SK-N-SH (cell line): ENCODE data around the gene GLCE.

Experiments
- CHD2 ChIP-seq: fragments of 150-350 bp; IDR thresholded peaks from 2 replicates; pipeline ENCODE4 v1.6.1; 2018; ENCODE audit warnings: low read length; ENCODE audit not compliant: partially characterized antibody
- CTCF ChIP-seq: fragments of 200-600 bp; sonication (generic); IDR thresholded peaks from 2 replicates; pipeline ENCODE4 v1.6.1; 2017; ENCODE audit warnings: antibody characterized with exemption, mild to moderate bottlenecking, moderate library complexity
- EP300 ChIP-seq, 2 experiments: IDR thresholded peaks; 2 replicates each; pipeline versions ENCODE4 v1.4.0 to v1.6.1; 2012; ENCODE audit warnings: borderline replicate concordance in 1 of 2, low read depth in 1 of 2, low read length in 1 of 2
- FOXJ3 ChIP-seq: sonication (generic); formaldehyde crosslinking; IDR thresholded peaks from 2 replicates; pipeline ENCODE4 v1.5.1; 2020; ENCODE audit warnings: mild to moderate bottlenecking, missing genetic modification reagents
- JUND ChIP-seq: IDR thresholded peaks from 2 replicates; pipeline ENCODE4 v1.4.0; 2012
- MEF2A ChIP-seq: IDR thresholded peaks from 2 replicates; pipeline ENCODE4 v1.4.0; 2012; ENCODE audit warnings: low read depth, borderline replicate concordance
- POLR2AphosphoS5 ChIP-seq: IDR thresholded peaks from 2 replicates; pipeline ENCODE4 v1.6.1; 2012; ENCODE audit warnings: low read depth, low read length
- REST ChIP-seq: IDR thresholded peaks from 2 replicates; pipeline ENCODE4 v1.6.1; 2012; ENCODE audit warnings: mild to moderate bottlenecking, low read depth, low read length, moderate library complexity
- RFX5 ChIP-seq: IDR thresholded peaks from 2 replicates; pipeline ENCODE4 v1.6.1; 2012; ENCODE audit warnings: mild to moderate bottlenecking, improper control_type of control experiment, low read length
- RXRA ChIP-seq: IDR thresholded peaks from 2 replicates; pipeline ENCODE4 v1.4.0; 2012; ENCODE audit warnings: low read depth, mild to moderate bottlenecking, borderline replicate concordance
- SMC3 ChIP-seq: IDR thresholded peaks from 2 replicates; pipeline ENCODE4 v1.6.1; 2012; ENCODE audit warnings: low read depth, low read length, improper control_type of control experiment
- TAF1 ChIP-seq: IDR thresholded peaks from 2 replicates; pipeline ENCODE4 v1.6.1; 2012; ENCODE audit warnings: low read depth, mild to moderate bottlenecking, low read length, moderate library complexity, borderline replicate concordance
- USF2 ChIP-seq: fragments of 150-350 bp; IDR thresholded peaks from 2 replicates; pipeline ENCODE4 v1.6.1; 2017; ENCODE audit warnings: antibody characterized with exemption, low read length, low read depth, borderline replicate concordance
- YY1 ChIP-seq: IDR thresholded peaks from 2 replicates; pipeline ENCODE4 v1.4.0; 2012; ENCODE audit warnings: low read depth, mild to moderate bottlenecking

- TF ChIP-seq CTCF (peak; percentile 59), YY1 (no peak), USF2 (no peak), POLR2AphosphoS5 (no peak), RFX5 (no peak), MEF2A (no peak), RXRA (no peak), CHD2 (no peak), REST (no peak), EP300 (IDR thresholded peaks at IDR 0.05; ENCODE audit: borderline replicate concordance in 1 of 2, low read depth in 1 of 2, low read length in 1 of 2) (no peak), FOXJ3 (no peak), JUND (no peak), TAF1 (0 out of 2 replicates have a peak, but pooled peaks have one; percentile 14), SMC3 (peak; percentile 39)
Observed at GRCh38 chr15:69161079-69161877, 843 bp downstream of the GLCE start.
